Fibroblast of lung (primary cell): Measurements from ENCODE around the gene UBE2N.
"Not testable (repeated sequence)": the region's sequence is repeated elsewhere in the genome, so short reads cannot be mapped to it uniquely, and the experiment has no call there.

ENCODE experiments used
- EZH2 ChIP-seq: IDR thresholded peaks from 2 replicates; pipeline ENCODE4 v1.5.1; 2012; ENCODE audit warnings: low read length, control low read depth, mild to moderate bottlenecking; ENCODE audit errors: missing control alignments
- TF ChIP-seq, protein P1 (sequence below), 2 donors: IDR thresholded peaks in 1 of 2; conservative IDR thresholded peaks in 1 of 2; 1 replicate in 1 of 2; 2 replicates in 1 of 2; pipeline ENCODE4 v1.5.1; 2011 to 2012; ENCODE audit warnings: low read length in 2 of 2, control low read depth in 1 of 2, inconsistent platforms in 1 of 2, low read depth in 1 of 2, mild to moderate bottlenecking in 1 of 2

DNA sequence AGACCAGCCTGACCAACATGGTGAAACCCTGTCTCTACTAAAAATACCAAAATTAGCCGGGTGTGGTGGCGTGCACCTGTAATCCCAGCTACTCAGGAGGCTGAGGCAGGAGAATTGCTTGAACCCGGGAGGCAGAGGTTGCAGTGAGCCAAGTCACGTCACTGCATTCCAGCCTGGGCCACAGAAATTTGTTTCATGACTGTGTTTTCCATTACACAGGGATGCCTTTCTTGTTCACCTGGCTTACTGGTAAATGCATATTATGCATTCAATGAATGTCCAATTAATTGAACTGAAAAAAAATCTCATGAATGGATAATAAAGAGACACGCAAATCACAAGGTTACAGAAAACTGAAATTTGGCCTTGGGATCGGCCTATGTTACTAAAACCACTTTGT lies 9.7 kb downstream of the UBE2N start:
- TF ChIP-seq, protein P1, sequence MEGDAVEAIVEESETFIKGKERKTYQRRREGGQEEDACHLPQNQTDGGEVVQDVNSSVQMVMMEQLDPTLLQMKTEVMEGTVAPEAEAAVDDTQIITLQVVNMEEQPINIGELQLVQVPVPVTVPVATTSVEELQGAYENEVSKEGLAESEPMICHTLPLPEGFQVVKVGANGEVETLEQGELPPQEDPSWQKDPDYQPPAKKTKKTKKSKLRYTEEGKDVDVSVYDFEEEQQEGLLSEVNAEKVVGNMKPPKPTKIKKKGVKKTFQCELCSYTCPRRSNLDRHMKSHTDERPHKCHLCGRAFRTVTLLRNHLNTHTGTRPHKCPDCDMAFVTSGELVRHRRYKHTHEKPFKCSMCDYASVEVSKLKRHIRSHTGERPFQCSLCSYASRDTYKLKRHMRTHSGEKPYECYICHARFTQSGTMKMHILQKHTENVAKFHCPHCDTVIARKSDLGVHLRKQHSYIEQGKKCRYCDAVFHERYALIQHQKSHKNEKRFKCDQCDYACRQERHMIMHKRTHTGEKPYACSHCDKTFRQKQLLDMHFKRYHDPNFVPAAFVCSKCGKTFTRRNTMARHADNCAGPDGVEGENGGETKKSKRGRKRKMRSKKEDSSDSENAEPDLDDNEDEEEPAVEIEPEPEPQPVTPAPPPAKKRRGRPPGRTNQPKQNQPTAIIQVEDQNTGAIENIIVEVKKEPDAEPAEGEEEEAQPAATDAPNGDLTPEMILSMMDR (conservative IDR thresholded peaks at IDR 0.05 in 1 of 2, IDR thresholded peaks at IDR 0.05 in 1 of 2; ENCODE audit: low read depth in 1 of 2, low read length in 2 of 2), result not testable (repeated sequence)
- TF ChIP-seq EZH2, result not testable (repeated sequence)
